Uterus (tissue), 2 donors: Measurements from ENCODE around the gene CLEC4M.

Experiments
- POLR2A ChIP-seq, 2 donors: fragments of 450-650 bp; IDR thresholded peaks; one replicate each; pipeline ENCODE4 v1.6.1; 2016; ENCODE audit warnings: antibody characterized with exemption in 2 of 2, mild to moderate bottlenecking in 1 of 2, moderate library complexity in 1 of 2
- TF ChIP-seq, protein P1 (sequence below), 4 experiments: fragments of 200-600 bp in 2 of 4; fragments of 450-650 bp in 2 of 4; sonication (generic) in 2 of 4; IDR thresholded peaks; one replicate each; pipeline ENCODE4 v1.5.1; 2016 to 2019; ENCODE audit warnings: antibody characterized with exemption in 4 of 4, mild to moderate bottlenecking in 2 of 4, moderate library complexity in 1 of 4

DNA sequence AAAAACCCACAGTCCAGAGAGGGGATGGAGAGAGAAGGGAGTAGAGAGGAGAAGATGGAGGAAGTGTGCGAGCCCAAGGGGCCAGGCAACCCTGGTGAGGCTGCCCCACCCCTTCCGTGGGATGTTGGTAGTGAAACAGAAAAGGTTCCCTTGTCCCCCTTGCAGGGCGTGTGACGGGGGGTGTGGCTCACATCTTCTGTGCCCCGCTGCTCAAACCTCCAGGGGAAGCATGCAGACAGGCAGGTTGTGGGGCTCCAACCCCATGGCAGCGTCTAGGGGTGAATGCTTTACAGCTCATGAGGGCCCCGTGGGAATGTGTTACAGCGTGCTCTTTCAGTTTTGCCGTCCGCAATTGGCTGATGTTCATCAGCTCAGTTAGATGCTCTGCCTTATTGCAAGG is 52.3 kb downstream of the CLEC4M start:
- TF ChIP-seq, protein P1, sequence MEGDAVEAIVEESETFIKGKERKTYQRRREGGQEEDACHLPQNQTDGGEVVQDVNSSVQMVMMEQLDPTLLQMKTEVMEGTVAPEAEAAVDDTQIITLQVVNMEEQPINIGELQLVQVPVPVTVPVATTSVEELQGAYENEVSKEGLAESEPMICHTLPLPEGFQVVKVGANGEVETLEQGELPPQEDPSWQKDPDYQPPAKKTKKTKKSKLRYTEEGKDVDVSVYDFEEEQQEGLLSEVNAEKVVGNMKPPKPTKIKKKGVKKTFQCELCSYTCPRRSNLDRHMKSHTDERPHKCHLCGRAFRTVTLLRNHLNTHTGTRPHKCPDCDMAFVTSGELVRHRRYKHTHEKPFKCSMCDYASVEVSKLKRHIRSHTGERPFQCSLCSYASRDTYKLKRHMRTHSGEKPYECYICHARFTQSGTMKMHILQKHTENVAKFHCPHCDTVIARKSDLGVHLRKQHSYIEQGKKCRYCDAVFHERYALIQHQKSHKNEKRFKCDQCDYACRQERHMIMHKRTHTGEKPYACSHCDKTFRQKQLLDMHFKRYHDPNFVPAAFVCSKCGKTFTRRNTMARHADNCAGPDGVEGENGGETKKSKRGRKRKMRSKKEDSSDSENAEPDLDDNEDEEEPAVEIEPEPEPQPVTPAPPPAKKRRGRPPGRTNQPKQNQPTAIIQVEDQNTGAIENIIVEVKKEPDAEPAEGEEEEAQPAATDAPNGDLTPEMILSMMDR (IDR thresholded peaks at IDR 0.05) = no peak
- TF ChIP-seq POLR2A (IDR thresholded peaks at IDR 0.05) = no peak
